NOMO-1 (cell line): ENCODE results near the gene EVI5L.
A peak's percentile ranks its signal among the peaks of the same experiment; 100 is the strongest.

Experiments
- DNase-seq, 2 experiments: peaks; one replicate each; lab custom pipeline; 2025; ENCODE audit not compliant: unreplicated experiment in 2 of 2; lab: John Stamatoyannopoulos, UW

EVI5L gene

GRCh38 chr19:7844405-7844804, 14.4 kb downstream of the EVI5L start:
- DNase-seq, result no peak

GRCh38 chr19:7844951-7845350, 14.9 kb downstream of the EVI5L start:
- DNase-seq, result no peak

GRCh38 chr19:7845390-7846154, 15.6 kb downstream of the EVI5L start:
- no peak for DNase-seq

GRCh38 chr19:7846155-7846646, 16.2 kb downstream of the EVI5L start:
- no peak for DNase-seq

GRCh38 chr19:7847664-7848063, 17.6 kb downstream of the EVI5L start:
- DNase-seq, result no peak

GRCh38 chr19:7848779-7849457, 18.9 kb downstream of the EVI5L start:
- no peak for DNase-seq

- no peak for DNase-seq
These were observed 19.6 kb downstream of the EVI5L start for GRCh38 chr19:7849631-7849999.

GRCh38 chr19:7850000-7850813, 20.2 kb downstream of the EVI5L start:
- DNase-seq, result no peak

GRCh38 chr19:7850945-7851622, 21.1 kb downstream of the EVI5L start:
- DNase-seq, result no peak

- no peak for DNase-seq
These were observed 21.8 kb downstream of the EVI5L start for GRCh38 chr19:7851623-7852500.

- DNase-seq, result peak; percentile 36 to 43
These were observed 23.1 kb downstream of the EVI5L start for GRCh38 chr19:7852851-7853769.

- no peak for DNase-seq
These were observed 23.7 kb downstream of the EVI5L start for GRCh38 chr19:7853770-7854128.

- no peak for DNase-seq
These were observed 25.5 kb downstream of the EVI5L start for GRCh38 chr19:7855426-7856108.

- DNase-seq, result no peak
These were observed 26.1 kb downstream of the EVI5L start for GRCh38 chr19:7856109-7856591.

GRCh38 chr19:7856679-7857663, 27.0 kb downstream of the EVI5L start:
- DNase-seq, result no peak

GRCh38 chr19:7857727-7858108, 27.7 kb downstream of the EVI5L start:
- DNase-seq, result no peak
